OCI-LY1 (cell line): ENCODE data around the gene PSMA7.

Source experiments
- CTCF ChIP-seq: fragments of 200-600 bp; sonication (generic), shearing (Covaris generic); IDR thresholded peaks from 2 replicates; pipeline ENCODE4 v1.5.1; 2017; ENCODE audit warnings: mild to moderate bottlenecking, antibody characterized with exemption, low read length, moderate library complexity, mixed read lengths
- EZH2 ChIP-seq: fragments of 200-600 bp; sonication (generic), shearing (Covaris generic); IDR thresholded peaks from 2 replicates; pipeline ENCODE4 v1.8.0; 2017; ENCODE audit warnings: borderline replicate concordance, mixed run types, mild to moderate bottlenecking, antibody characterized with exemption, low read length, moderate library complexity, mixed read lengths

GRCh38 chr20:62143081-62143956, at the start of gene PSMA7, which contains the start of gene SS18L1:
- TF ChIP-seq CTCF (no peak), EZH2 (no peak)
